Endothelial cell of umbilical vein (primary cell): ENCODE results near the gene RAB3B. TPM values are rescaled to one million over a fixed set of nuclear protein-coding genes. Genes with fewer than 3 reads are reported as not detected.

ENCODE experiments used
- BruUV-seq: library from RNA; stranded (reverse); fragments of 400-500 nt; replicated peaks from 2 replicates; lab custom pipeline; 2021; lab: Mats Ljungman, UMichigan
- CTCF ChIA-PET: fragments of 300-600, 350-600 bp; sonication (Branson Sonifier 250); formaldehyde crosslinking; loops from one replicate; lab custom pipeline; 2021; ENCODE audit warnings: antibody characterized with exemption, inconsistent platforms; lab: Charles Lee
- POLR2A ChIA-PET: fragments of 300-600, 350-600 bp; sonication (Branson Sonifier 250); formaldehyde crosslinking; loops from one replicate; lab custom pipeline; 2021; ENCODE audit warnings: antibody characterized with exemption, inconsistent platforms; lab: Charles Lee
- DNase-seq: peaks from one replicate; pipeline ENCODE4 v3.0.0-alpha.2; 2011; ENCODE audit warnings: low read depth, low spot score
- FAIRE-seq: peaks from 2 replicates; lab custom pipeline; 2011; peaks lifted over from hg19 to GRCh38; lab: Jason Lieb, UNC
- H2AFZ ChIP-seq: 2 replicates; pipeline ENCODE4 v1.6.0; 2012; ENCODE audit warnings: low read depth, low read length, control low read depth, inconsistent platforms
- H3K27ac ChIP-seq: 2 replicates; pipeline ENCODE4 v1.5.1; 2011; ENCODE audit warnings: low read depth, mild to moderate bottlenecking, control low read depth, low read length, moderate library complexity; ENCODE audit not compliant: insufficient read depth
- H3K27me3 ChIP-seq, 2 experiments: 2 replicates each; pipeline versions ENCODE4 v1.6.0 to v1.6.1; 2011; ENCODE audit warnings: low read length in 2 of 2, mixed read lengths in 1 of 2; ENCODE audit not compliant: control insufficient read depth in 2 of 2, insufficient read depth in 2 of 2
- H3K36me3 ChIP-seq, 2 experiments: 2 replicates in 1 of 2; 3 replicates in 1 of 2; pipeline ENCODE4 v1.5.1; 2011; ENCODE audit warnings: low read length in 2 of 2, mild to moderate bottlenecking in 1 of 2, moderate library complexity in 1 of 2; ENCODE audit not compliant: control insufficient read depth in 2 of 2, insufficient read depth in 2 of 2; ENCODE audit errors: extremely low read depth in 1 of 2
- H3K4me1 ChIP-seq: 3 replicates; pipeline ENCODE4 v1.5.1; 2011; ENCODE audit warnings: mild to moderate bottlenecking, low read length; ENCODE audit not compliant: control insufficient read depth, insufficient read depth; ENCODE audit errors: extremely low read depth
- H3K4me2 ChIP-seq: 2 replicates; pipeline ENCODE4 v1.6.1; 2011; ENCODE audit warnings: low read length, control low read depth, mixed read lengths; ENCODE audit not compliant: insufficient read depth
- H3K4me3 ChIP-seq, 3 experiments: fragments of 200-600 bp in 1 of 3; sonication (generic), shearing (Covaris generic) in 1 of 3; replicated peaks in 1 of 3; 2 replicates each; pipeline ENCODE4 v1.5.1; 2011 to 2016; ENCODE audit warnings: control low read depth in 3 of 3, low read length in 3 of 3, mild to moderate bottlenecking in 2 of 3, inconsistent platforms in 1 of 3, low read depth in 1 of 3, moderate library complexity in 1 of 3; ENCODE audit not compliant: insufficient read depth in 1 of 3
- H3K79me2 ChIP-seq: 2 replicates; pipeline ENCODE4 v1.6.0; 2012; ENCODE audit warnings: low read length, inconsistent platforms; ENCODE audit not compliant: control insufficient read depth, insufficient read depth
- H3K9ac ChIP-seq: replicated peaks from 2 replicates; pipeline ENCODE3; 2011; ENCODE audit warnings: low read length, control low read depth; ENCODE audit not compliant: insufficient read depth; ENCODE audit errors: extremely low read depth
- H3K9me1 ChIP-seq: replicated peaks from 3 replicates; pipeline ENCODE4 v1.6.0; 2011; ENCODE audit warnings: mild to moderate bottlenecking, low read length; ENCODE audit not compliant: control insufficient read depth, insufficient read depth; ENCODE audit errors: extremely low read depth
- H3K9me3 ChIP-seq: replicated peaks from 2 replicates; pipeline ENCODE4 v1.5.1; 2012; ENCODE audit warnings: low read length, inconsistent platforms; ENCODE audit not compliant: control insufficient read depth, insufficient read depth
- H4K20me1 ChIP-seq: replicated peaks from 2 replicates; pipeline ENCODE3; 2011; ENCODE audit warnings: mild to moderate bottlenecking, low read length; ENCODE audit not compliant: control insufficient read depth, insufficient read depth; ENCODE audit errors: extremely low read depth
- EZH2 ChIP-seq: IDR thresholded peaks from 2 replicates; pipeline ENCODE4 v1.6.1; 2012; ENCODE audit warnings: borderline replicate concordance, low read depth, mild to moderate bottlenecking, moderate library complexity, low read length, inconsistent platforms; ENCODE audit not compliant: severe bottlenecking
- FOS ChIP-seq: IDR thresholded peaks from 2 replicates; pipeline ENCODE4 v1.6.1; 2011; ENCODE audit warnings: mild to moderate bottlenecking, low read length, moderate library complexity, borderline replicate concordance; ENCODE audit not compliant: insufficient read depth
- GATA2 ChIP-seq: IDR thresholded peaks from 2 replicates; pipeline ENCODE4 v1.7.0; 2011; ENCODE audit warnings: low read depth, mild to moderate bottlenecking, moderate library complexity, mixed read lengths, low read length; ENCODE audit not compliant: insufficient read length, insufficient read depth
- POLR2A ChIP-seq: IDR thresholded peaks from 2 replicates; pipeline ENCODE4 v1.6.1; 2012; ENCODE audit warnings: low read depth, mild to moderate bottlenecking, control low read depth, low read length
- POLR2AphosphoS5 ChIP-seq: IDR thresholded peaks from 2 replicates; pipeline ENCODE4 v1.6.1; 2012; ENCODE audit warnings: low read depth, mild to moderate bottlenecking, control low read depth, low read length, moderate library complexity; ENCODE audit not compliant: insufficient read depth
- dilution Hi-C: fragments of 300-500 bp; cut with MboI; formaldehyde crosslinking; loops from one replicate; pipeline ENCODE4 v1.15.0; 2019; ENCODE audit warnings: low sequenced_read_pairs; ENCODE audit not compliant: extremely low pct_ligation_motif_present
- intact Hi-C: fragments of 100-400 bp; cut with micrococcal nuclease; formaldehyde crosslinking; loops from one replicate; pipeline ENCODE4 v1.10.0; 2022
- polyA plus RNA-seq, 4 experiments: library from polyadenylated mRNA; depleted of rRNA in 3 of 4; stranded (reverse) in 3 of 4; unstranded in 1 of 4; fragments of >200 nt; gene quantifications; 2 replicates each; pipeline versions ENCODE4 v1.2.1 to v1.2.3, GENCODE V29; 2011 to 2012; ENCODE audit warnings: missing spikeins in 1 of 4
- total RNA-seq: library from RNA; stranded (reverse); gene quantifications from 2 replicates; pipeline ENCODE4 v1.2.3, GENCODE V29; 2021
- TF ChIP-seq, protein P1 (sequence below), 2 donors: IDR thresholded peaks; 1 replicate in 1 of 2; 2 replicates in 1 of 2; pipeline ENCODE4 v1.5.1; 2011; ENCODE audit warnings: low read length in 2 of 2, mild to moderate bottlenecking in 2 of 2, moderate library complexity in 2 of 2, control low read depth in 1 of 2, inconsistent platforms in 1 of 2, low read depth in 1 of 2; ENCODE audit not compliant: insufficient read depth in 1 of 2; ENCODE audit errors: extremely low read depth in 1 of 2
- TF ChIP-seq, protein P2 (sequence below): IDR thresholded peaks from 2 replicates; pipeline ENCODE4 v1.6.1; 2011; ENCODE audit not compliant: insufficient read depth, insufficient read length

RAB3B gene
- total and polyA plus RNA-seq, 2 donors (not counting 3 experiments of a cell fraction or from before 2014, with no cell fraction given): 4.1 to 10.4 TPM

DNA sequence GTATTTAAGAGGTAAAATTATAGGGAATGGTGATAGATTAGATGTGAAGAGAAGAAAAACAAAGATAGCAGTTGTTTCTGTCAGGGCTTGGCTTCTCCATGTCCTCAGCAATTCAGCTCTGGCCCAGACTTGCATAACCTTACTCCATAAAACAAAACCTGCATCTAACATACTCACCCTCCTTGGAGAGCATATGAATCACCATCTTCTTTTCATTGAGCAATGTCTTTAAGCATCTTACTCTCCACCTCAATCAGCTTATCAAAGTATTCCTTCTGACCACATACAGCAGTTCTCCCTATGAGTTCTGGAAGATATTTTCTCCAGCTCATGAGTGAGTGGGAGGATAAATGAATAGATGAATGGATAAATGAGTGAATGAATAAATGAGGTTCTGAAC is 49.0 kb downstream of the RAB3B start:
- no peaks in the 10 kb centered on the region for H3K9me1 ChIP-seq
- H3K4me2 ChIP-seq: no peak overlapping the region
- no peak overlapping the region for H3K9ac ChIP-seq
- no peaks in the 10 kb centered on the region for H3K27me3 ChIP-seq
- peaks cover 2% of the 10 kb centered on the region for H3K9me3 ChIP-seq
- BruUV-seq: no TSS peak
- ChIA-PET POLR2A (no interaction called here), CTCF (interaction anchor here (0.6 kb wide), 1 partner anchor 29 kb away, joined by 3 read pairs; no protein-coding TSS in a partner anchor)
- no peak overlapping the region for H2AFZ ChIP-seq
- no peaks in the 10 kb centered on the region for H3K79me2 ChIP-seq
- no peak for FAIRE-seq
- H3K27ac ChIP-seq: no peak overlapping the region
- no peak for DNase-seq
- TF ChIP-seq GATA2: no peak
- TF ChIP-seq POLR2A: no peak
- no peak for TF ChIP-seq EZH2
- TF ChIP-seq, protein P1, sequence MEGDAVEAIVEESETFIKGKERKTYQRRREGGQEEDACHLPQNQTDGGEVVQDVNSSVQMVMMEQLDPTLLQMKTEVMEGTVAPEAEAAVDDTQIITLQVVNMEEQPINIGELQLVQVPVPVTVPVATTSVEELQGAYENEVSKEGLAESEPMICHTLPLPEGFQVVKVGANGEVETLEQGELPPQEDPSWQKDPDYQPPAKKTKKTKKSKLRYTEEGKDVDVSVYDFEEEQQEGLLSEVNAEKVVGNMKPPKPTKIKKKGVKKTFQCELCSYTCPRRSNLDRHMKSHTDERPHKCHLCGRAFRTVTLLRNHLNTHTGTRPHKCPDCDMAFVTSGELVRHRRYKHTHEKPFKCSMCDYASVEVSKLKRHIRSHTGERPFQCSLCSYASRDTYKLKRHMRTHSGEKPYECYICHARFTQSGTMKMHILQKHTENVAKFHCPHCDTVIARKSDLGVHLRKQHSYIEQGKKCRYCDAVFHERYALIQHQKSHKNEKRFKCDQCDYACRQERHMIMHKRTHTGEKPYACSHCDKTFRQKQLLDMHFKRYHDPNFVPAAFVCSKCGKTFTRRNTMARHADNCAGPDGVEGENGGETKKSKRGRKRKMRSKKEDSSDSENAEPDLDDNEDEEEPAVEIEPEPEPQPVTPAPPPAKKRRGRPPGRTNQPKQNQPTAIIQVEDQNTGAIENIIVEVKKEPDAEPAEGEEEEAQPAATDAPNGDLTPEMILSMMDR (IDR thresholded peaks at IDR 0.05; ENCODE audit: extremely low read depth in 1 of 2, insufficient read depth in 1 of 2, low read depth in 1 of 2, low read length in 2 of 2): no peak
- TF ChIP-seq FOS: no peak
- TF ChIP-seq POLR2AphosphoS5: no peak
- TF ChIP-seq, protein P2, sequence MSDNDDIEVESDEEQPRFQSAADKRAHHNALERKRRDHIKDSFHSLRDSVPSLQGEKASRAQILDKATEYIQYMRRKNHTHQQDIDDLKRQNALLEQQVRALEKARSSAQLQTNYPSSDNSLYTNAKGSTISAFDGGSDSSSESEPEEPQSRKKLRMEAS: no peak
- intact Hi-C loops: no loop called here
- no peaks in the 10 kb centered on the region for H4K20me1 ChIP-seq
- dilution Hi-C loops: no loop called here
- H3K4me3 ChIP-seq: no peak overlapping the region
- peaks cover 13% of the 10 kb centered on the region for H3K4me1 ChIP-seq
- H3K36me3 ChIP-seq: no peaks in the 10 kb centered on the region
